ENCODE data around the gene RHBDD3.
"Not testable (repeated sequence)": the region's sequence is repeated elsewhere in the genome, so short reads cannot be mapped to it uniquely, and the experiment has no call there.

The RHBDD3 gene

DNA sequence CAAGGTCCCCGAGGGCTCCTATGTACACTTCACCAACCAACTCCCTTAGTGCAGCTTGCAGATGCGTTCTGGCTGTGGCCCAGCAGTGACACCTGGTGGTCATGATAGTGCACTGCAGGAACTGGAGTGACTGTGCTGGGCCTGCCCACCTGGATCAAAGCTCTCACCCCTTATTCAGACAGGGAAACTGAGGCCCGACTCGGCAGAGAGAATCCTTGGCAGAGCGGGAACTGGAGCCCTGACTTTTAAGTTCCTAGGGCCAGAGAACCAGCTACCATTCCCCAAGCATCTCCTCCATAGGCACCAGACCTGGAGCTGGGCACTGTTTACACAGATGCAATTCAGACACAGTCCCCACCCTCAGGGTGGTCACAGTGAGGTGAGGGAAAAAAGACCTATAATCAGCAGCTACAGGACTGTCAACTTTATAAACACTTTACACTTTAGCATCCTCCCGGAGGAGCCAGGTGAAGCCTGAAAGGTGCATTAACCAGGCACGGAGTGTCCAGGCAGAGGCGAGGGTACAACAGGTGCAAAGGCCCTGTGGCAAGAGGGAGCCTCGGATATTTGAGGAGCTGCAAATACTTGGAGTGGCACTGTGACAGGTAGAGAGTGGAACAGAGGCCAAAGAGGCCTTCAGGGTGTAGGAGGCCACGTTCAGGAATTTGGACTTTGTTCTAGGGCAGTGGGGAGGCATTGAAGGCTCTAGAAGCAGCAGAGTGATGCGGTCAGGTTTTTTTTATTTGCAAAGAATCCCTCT is 22.0 kb downstream of the RHBDD3 start:
- peak; percentile 5 for DNase-seq

- no peak for DNase-seq
These were observed 22.8 kb downstream of the RHBDD3 start for GRCh38 chr22:29244785-29245625.

DNA sequence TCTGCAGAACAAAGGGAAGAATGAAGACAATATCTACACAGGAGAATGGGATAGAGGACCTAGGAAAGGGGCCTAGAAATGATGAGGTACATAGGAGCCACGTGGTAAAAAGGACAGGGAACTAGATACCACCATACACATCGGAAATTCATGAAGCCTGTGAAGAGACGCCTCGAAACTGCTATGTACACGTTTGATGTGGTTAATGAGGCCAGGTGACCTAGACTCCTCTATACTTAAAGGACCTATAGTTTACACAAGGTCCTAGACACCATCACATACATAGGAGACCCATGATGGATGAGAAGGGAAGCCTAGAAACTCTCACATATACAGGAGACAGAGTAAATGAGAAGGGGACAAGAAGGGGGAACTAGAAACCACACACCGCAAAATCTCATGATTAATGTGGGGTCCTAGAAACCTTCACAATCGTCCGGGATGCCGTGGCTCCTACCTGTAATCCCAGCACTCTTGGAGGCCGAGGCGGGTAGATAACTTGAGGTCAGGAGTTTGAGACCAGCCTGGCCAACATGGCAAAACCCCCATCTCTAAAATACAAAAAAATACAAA is 23.8 kb downstream of the RHBDD3 start:
- no peak for DNase-seq

DNA sequence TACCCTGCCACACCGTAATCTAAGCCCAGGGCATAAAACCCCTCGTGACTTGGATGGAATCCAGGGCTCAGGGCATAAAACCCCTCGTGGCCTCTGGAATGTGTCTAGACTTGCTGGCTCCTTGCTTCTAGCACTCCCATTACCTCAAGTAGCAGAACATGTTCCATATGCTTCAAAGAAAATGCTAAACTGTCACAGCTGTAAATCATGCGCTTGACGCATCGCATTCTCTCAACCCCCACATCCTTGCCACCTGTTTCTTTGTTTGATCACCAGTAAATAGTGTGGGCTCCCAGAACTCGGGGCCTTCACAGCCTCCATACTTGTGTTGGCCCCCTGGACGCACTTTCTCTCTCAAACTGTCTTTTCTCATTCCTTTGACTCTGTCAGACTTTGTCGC is 27.3 kb downstream of the RHBDD3 start:
- not testable (repeated sequence) for DNase-seq

DNA sequence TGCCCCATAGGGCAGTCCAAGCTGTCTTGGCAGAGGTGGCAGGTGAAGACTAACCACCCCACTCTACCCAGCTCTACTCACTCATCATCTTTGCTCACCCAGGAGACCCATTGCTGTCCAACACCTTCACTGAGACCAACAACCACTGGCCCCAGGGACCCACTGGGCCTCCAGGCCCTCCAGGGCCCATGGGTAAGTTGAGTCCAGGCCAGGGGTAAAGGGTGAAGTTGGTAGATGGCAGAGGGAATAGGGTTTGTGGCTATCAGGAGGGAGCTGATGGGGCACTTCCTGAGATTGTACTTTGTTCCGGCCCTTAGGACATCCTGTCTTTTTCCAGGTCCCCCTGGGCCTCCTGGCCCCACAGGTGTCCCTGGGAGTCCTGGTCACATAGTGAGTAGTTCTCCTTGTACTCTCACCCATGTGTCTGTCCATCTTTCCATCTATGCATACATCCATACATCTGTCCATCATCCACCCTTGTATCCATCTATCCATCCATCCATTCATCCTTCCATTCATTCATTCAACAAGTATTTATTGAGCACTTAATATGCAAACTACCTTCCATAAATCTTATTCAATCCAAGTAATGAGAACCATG is 34.4 kb downstream of the RHBDD3 start:
- no peak for DNase-seq

GRCh38 chr22:29231971-29232959 is 35.5 kb downstream of the RHBDD3 start:
- no peak for DNase-seq

- no peak for DNase-seq
These were observed 36.6 kb downstream of the RHBDD3 start for GRCh38 chr22:29230972-29231875.

- no peak for DNase-seq
These were observed 41.3 kb downstream of the RHBDD3 start for GRCh38 chr22:29226351-29226981.

DNA sequence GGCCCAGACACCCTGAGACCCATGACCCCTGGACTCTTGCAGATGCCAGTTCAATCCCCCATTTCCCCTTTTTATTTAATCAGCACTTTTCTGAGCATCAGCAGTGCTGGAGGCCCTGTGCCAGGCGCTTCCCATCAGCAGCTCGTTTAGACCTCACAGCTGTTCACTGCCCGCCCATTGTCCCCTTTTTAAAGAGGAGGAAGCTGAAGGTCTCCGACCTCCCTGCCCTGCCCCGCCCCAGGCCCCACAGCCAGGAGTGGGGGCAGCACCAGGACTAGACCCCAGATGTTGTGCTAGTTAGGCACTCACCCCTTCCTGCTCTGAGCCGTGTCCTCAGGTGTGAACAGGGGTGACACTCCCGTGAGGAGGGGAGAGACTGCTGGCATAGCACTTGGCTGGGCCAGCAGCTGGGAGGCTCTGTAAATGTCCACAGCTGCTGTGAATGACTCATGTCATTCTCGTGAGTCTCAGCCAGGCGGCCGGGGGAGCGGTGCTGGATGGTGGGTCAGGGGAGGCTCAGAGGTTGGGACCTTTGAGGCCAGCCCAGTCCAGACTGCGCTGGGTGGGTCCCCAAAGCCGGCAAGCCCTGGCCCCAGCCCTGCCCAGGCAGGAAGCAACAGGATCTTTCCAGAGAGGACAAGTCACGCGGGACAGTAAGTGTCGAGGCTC is 42.2 kb downstream of the RHBDD3 start:
- no peak for DNase-seq

- DNase-seq: no peak
These were observed 42.8 kb downstream of the RHBDD3 start for GRCh38 chr22:29224859-29225410.

DNA sequence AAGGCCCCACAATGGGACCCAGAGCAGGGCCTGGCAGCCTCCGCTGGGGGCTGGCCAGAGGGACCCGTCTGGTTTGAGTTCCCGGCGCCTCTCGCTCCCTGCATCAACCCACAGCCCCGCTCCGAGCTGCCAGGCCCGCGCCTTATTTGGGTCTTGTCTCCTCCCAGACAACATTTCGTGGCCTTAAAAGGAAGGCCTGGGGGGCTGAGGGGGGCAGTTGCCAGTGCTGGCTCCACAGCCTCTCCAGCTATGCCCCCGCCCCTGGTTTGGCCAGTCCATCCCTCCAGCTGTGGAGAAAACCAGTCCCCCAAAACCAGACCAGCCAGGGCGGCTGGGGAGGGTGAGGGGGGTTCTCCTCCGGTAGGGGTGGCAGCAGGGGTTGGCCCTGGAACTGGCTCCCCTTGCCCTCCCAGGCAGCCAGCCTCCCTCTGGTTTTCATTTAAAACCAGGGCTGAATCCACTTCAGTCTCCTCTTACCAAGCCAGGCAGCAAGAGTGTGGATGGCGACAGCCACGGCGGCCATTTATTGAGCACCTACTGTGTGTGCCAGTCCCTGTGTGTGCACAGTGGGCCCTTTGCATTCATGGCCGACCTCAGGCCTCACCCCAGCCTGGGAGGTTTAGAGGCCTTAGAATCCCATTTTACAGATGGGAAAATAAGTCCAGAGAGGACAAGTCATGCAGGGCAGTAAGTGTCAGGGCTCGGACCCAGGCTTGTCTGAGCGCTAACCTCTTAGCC is 43.5 kb downstream of the RHBDD3 start:
- DNase-seq: no peak

DNA sequence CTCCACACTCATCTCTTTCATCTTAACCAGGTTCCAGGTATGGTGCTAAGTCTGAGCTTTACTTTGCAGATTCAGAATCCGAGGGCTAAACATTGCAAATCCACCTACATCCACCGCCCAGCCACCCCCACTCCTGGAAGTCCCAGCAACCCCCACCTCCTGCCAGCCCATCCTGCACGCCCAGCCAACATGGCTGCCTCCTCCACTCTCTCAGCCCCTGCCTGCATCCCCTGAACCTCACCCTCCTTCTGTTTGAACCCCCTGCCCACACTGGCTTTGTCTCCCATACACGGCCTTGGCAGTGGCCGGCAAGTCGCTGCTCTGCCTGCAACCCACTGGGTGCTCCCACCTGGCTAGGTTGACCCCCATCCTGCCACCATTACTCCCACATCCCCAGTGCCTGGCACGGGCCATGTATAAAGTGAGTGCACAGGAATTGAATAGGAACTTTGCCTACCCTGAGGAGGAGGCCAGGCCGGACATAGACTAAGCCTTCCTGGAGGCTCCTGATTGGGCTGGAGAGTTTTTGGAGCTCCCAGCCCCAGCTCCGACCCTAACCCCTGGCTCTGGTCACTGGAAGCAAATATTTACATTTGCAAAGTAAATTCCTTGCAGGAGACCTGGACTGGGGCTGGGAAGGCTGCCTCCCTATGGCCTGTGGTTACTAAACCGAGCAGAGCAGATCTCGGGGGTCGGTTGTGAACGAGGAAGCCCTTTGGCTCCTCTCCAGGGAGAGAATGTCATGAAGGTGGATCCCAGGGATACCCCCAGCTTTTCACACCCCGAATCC is 47.7 kb downstream of the RHBDD3 start:
- DNase-seq: no peak

GRCh38 chr22:29219409-29219782 is 48.4 kb downstream of the RHBDD3 start:
- not testable (repeated sequence) for DNase-seq

DNA sequence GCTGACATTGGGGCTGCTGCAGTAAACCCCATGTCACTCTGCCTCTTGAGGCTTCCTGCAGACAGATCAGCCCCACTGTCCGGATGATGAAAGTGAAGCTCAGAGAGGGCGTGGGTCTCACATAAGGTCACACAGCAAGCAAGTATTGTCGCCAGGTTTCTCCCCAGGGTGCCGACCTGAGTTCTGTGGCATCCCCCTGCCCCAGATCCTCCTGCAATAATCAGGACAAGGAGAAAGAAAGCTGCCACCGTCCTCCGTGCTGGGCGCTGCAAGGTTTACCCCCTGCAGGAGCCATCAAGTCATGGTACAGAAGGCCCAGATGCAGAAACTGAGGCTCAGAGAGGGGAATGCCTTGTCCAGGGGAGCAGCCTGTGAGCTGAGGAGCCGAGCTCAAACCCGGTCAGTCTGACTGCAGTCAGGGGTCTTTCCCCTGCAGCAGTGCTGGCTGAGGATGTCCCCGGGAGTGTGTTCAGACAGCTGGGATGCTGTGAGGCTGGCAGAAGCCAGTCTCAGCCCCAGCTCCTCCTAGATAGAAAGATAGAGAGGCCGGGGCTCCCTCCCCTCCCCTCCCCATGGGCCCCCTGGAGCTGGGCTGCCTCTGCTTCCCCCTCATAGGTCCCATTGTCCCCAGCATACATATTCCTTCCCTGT is 48.9 kb downstream of the RHBDD3 start:
- no peak for DNase-seq

- no peak for DNase-seq
These were observed 49.7 kb downstream of the RHBDD3 start for GRCh38 chr22:29217827-29218757.
